Right lobe of liver (tissue), 4 donors: Measurements from ENCODE around the gene GPR156.

Experiments
- POLR2A ChIP-seq: fragments of 450-650 bp; IDR thresholded peaks from one replicate; pipeline ENCODE4 v1.6.1; 2017; ENCODE audit warnings: antibody characterized with exemption, mild to moderate bottlenecking
- TF ChIP-seq, protein P1 (sequence below), 4 donors: fragments of 200-600 bp in 3 of 4; fragments of 450-650 bp in 1 of 4; IDR thresholded peaks; one replicate each; pipeline versions ENCODE4 v1.5.1 to v1.8.0; 2016 to 2022; ENCODE audit warnings: antibody characterized with exemption in 4 of 4, mild to moderate bottlenecking in 2 of 4
- donor health status: DM: no; HTN: no; CAD: no.
- donor health status: DM: no; HTN: no; CAD: no.
- donor health status: DM: no; HTN: yes; CAD: no.

- TF ChIP-seq, protein P1, sequence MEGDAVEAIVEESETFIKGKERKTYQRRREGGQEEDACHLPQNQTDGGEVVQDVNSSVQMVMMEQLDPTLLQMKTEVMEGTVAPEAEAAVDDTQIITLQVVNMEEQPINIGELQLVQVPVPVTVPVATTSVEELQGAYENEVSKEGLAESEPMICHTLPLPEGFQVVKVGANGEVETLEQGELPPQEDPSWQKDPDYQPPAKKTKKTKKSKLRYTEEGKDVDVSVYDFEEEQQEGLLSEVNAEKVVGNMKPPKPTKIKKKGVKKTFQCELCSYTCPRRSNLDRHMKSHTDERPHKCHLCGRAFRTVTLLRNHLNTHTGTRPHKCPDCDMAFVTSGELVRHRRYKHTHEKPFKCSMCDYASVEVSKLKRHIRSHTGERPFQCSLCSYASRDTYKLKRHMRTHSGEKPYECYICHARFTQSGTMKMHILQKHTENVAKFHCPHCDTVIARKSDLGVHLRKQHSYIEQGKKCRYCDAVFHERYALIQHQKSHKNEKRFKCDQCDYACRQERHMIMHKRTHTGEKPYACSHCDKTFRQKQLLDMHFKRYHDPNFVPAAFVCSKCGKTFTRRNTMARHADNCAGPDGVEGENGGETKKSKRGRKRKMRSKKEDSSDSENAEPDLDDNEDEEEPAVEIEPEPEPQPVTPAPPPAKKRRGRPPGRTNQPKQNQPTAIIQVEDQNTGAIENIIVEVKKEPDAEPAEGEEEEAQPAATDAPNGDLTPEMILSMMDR (IDR thresholded peaks at IDR 0.05), result no peak
- no peak for TF ChIP-seq POLR2A
These were observed 41.8 kb upstream of the GPR156 start for GRCh38 chr3:120326784-120327183.
